CD4-positive, alpha-beta memory T cell (primary cell): Measurements from ENCODE around the gene MEN1. TPM values are rescaled to one million over a fixed set of nuclear protein-coding genes. Genes with fewer than 3 reads are reported as not detected.

ENCODE experiments used
- CTCF ChIA-PET: fragments of 350-600 bp; sonication (Branson Sonifier 250); formaldehyde crosslinking; loops from one replicate; lab custom pipeline; 2021; ENCODE audit warnings: inconsistent platforms; ENCODE audit not compliant: partially characterized antibody; lab: Charles Lee
- POLR2A ChIA-PET: fragments of 350-600 bp; sonication (Branson Sonifier 250); formaldehyde crosslinking; loops from one replicate; lab custom pipeline; 2021; ENCODE audit not compliant: partially characterized antibody; lab: Charles Lee
- DNase-seq, 5 donors: peaks; one replicate each; pipeline versions ENCODE4 v3.0.0 to v3.0.0-alpha.2; 2020 to 2022; ENCODE audit warnings: mixed read lengths in 1 of 5
- H3K27ac ChIP-seq: one replicate; pipeline ENCODE4 v1.7.0; 2013; ENCODE audit warnings: low read depth, low read length
- H3K27me3 ChIP-seq: 2 replicates; pipeline ENCODE4 v1.7.0; 2013; ENCODE audit warnings: mild to moderate bottlenecking, low read length, moderate library complexity; ENCODE audit not compliant: insufficient read depth
- H3K36me3 ChIP-seq: 2 replicates; pipeline ENCODE4 v1.7.0; 2013; ENCODE audit warnings: mild to moderate bottlenecking, low read length, moderate library complexity; ENCODE audit not compliant: insufficient read depth
- H3K4me1 ChIP-seq: 2 replicates; pipeline ENCODE4 v1.7.0; 2013; ENCODE audit warnings: mild to moderate bottlenecking, low read length, moderate library complexity; ENCODE audit not compliant: insufficient read depth
- H3K4me3 ChIP-seq, 2 donors: one replicate each; pipeline ENCODE4 v1.7.0; 2013; ENCODE audit warnings: low read length in 2 of 2, mild to moderate bottlenecking in 1 of 2
- H3K9me3 ChIP-seq, 2 donors: one replicate each; pipeline ENCODE4 v1.7.0; 2013; ENCODE audit warnings: low read length in 2 of 2, control low read depth in 1 of 2; ENCODE audit not compliant: control insufficient read depth in 1 of 2
- H3K27ac Mint-ChIP-seq, 7 donors: one replicate each; pipeline ENCODE4 v1.8.0; 2020 to 2021; ENCODE audit warnings: mixed read lengths in 7 of 7, mild to moderate bottlenecking in 6 of 7, inconsistent platforms in 3 of 7, moderate library complexity in 3 of 7
- H3K27me3 Mint-ChIP-seq, 2 donors: one replicate each; pipeline ENCODE4 v1.8.0; 2020 to 2021; ENCODE audit warnings: mixed read lengths in 2 of 2
- H3K36me3 Mint-ChIP-seq, 2 donors: one replicate each; pipeline ENCODE4 v1.8.0; 2020 to 2021; ENCODE audit warnings: mixed read lengths in 2 of 2, inconsistent platforms in 1 of 2, mild to moderate bottlenecking in 1 of 2
- H3K4me1 Mint-ChIP-seq, 4 donors: one replicate each; pipeline ENCODE4 v1.8.0; 2020 to 2021; ENCODE audit warnings: mixed read lengths in 4 of 4, mild to moderate bottlenecking in 1 of 4
- H3K4me3 Mint-ChIP-seq, 8 donors: one replicate each; pipeline ENCODE4 v1.8.0; 2020 to 2021; ENCODE audit warnings: mixed read lengths in 8 of 8, mild to moderate bottlenecking in 7 of 8, moderate library complexity in 6 of 8, inconsistent platforms in 3 of 8
- H3K9me3 Mint-ChIP-seq, 8 donors: one replicate each; pipeline ENCODE4 v1.8.0; 2020 to 2021; ENCODE audit warnings: mixed read lengths in 8 of 8, mild to moderate bottlenecking in 5 of 8, inconsistent platforms in 3 of 8, moderate library complexity in 1 of 8
- intact Hi-C: fragments of 100-400 bp; cut with micrococcal nuclease; formaldehyde crosslinking; loops from one replicate; pipeline ENCODE4 v1.15.1; 2023
- polyA plus RNA-seq, 2 donors: library from polyadenylated mRNA; unstranded; fragments of 300-500 nt; fragmentation: Illumina TruSeq; gene quantifications; one replicate each; pipeline ENCODE4 v1.2.3, GENCODE V29; 2021
- total RNA-seq, 2 experiments: library from RNA; stranded (reverse); gene quantifications; one replicate each; pipeline ENCODE4 v1.2.3, GENCODE V29; 2021

The MEN1 gene
- total and polyA plus RNA-seq, 4 experiments from 2014 or later: 22.4 to 42.7 (median 41.7) TPM

- H3K36me3 Mint-ChIP-seq: peaks cover 11 to 43% of the 10 kb centered on the region in 2 donors
- peaks cover 13 to 46% (median 27%) of the 10 kb centered on the region in 4 donors for H3K4me1 Mint-ChIP-seq
- H3K27me3 Mint-ChIP-seq: no peaks in the 10 kb centered on the region
- no peak for DNase-seq
- Histone ChIP-seq H3K9me3 (no peaks in the 10 kb centered on the region), H3K27me3 (no peaks in the 10 kb centered on the region), H3K36me3 (peaks cover 29% of the 10 kb centered on the region), H3K4me3 (no peak overlapping the region), H3K4me1 (peaks cover 31% of the 10 kb centered on the region), H3K27ac (no peak overlapping the region)
- no peak overlapping the region for H3K4me3 Mint-ChIP-seq
- CTCF ChIA-PET: interaction anchor here (1.1 to 2.1 kb wide), 3 partner anchors 13 to 56 kb away, joined by 3 to 7 read pairs (median 4); partner anchors contain the start of genes RASGRP2 and SF1
- POLR2A ChIA-PET: interaction anchor here (0.8 to 9.4 kb wide), 10 partner anchors 10 to 79 kb away, joined by 3 to 143 read pairs (median 4); partner anchors contain the start of genes RASGRP2 and SF1
- no peaks in the 10 kb centered on the region for H3K9me3 Mint-ChIP-seq
- intact Hi-C loops: no loop called here
- H3K27ac Mint-ChIP-seq: peak overlapping the region in 3 of 7 donors; percentile 18 to 64 (median 59)
These were observed 11.1 kb downstream of the MEN1 start for GRCh38 chr11:64799256-64799622.

DNA sequence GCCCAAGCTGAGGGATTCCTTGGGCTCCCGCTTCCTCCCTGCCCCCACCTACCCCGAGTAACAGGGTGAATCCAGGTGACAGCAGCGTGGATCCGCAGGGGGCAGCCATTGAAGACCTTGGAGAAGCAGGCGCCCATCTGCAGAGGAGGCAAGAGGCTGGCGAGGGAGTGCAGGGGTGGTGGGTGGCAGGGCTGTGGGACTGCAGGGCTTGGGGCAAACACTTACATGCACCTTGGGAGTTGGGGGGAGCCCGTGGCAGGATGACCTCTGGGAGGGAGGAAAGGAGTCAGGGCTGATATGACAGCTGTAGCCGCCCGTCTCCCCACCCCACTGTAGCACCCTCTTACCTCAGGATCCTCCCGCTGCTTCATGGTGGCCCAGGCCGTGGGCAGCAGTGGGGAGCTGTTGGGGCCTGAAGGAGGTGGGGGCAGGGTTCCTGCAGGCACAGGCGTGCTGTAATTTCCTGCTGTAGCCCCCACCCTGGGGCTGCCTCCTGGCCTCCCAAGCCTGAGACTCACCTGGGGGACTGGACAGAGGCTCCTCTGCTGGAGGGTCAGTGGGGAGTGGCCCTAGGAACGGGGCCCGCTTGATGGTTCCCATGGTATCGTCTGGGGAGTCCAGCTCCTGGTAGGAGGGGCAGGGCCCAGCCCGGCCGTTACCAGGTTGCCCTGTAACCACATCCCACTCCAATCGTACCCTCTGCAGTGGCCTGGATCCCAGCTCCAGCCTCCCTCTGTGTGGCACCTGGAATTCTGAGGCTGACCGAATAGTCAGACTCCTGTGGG is 13.4 kb downstream of the MEN1 start:
- peak overlapping the region in 1 of 7 donors; percentile 51 for H3K27ac Mint-ChIP-seq
- no peaks in the 10 kb centered on the region for H3K9me3 ChIP-seq
- no peaks in the 10 kb centered on the region for H3K9me3 Mint-ChIP-seq
- no peaks in the 10 kb centered on the region for H3K27me3 Mint-ChIP-seq
- H3K4me1 ChIP-seq: peaks cover 20% of the 10 kb centered on the region
- H3K4me1 Mint-ChIP-seq: peaks cover 10 to 35% (median 24%) of the 10 kb centered on the region in 4 donors
- no peaks in the 10 kb centered on the region for H3K27me3 ChIP-seq
- intact Hi-C loops: no loop called here
- no peak overlapping the region for H3K27ac ChIP-seq
- H3K36me3 ChIP-seq: peaks cover 35% of the 10 kb centered on the region
- no peak overlapping the region for H3K4me3 ChIP-seq
- CTCF ChIA-PET: no interaction called here
- DNase-seq: no peak
- H3K4me3 Mint-ChIP-seq: no peak overlapping the region
- peaks cover 11 to 49% of the 10 kb centered on the region in 2 donors for H3K36me3 Mint-ChIP-seq
- POLR2A ChIA-PET: interaction anchor here (0.6 to 1.9 kb wide), 5 partner anchors 14 to 315 kb away, joined by 3 to 8 read pairs (median 3); partner anchors contain the start of genes MEN1, RASGRP2, SF1 and TM7SF2

DNA sequence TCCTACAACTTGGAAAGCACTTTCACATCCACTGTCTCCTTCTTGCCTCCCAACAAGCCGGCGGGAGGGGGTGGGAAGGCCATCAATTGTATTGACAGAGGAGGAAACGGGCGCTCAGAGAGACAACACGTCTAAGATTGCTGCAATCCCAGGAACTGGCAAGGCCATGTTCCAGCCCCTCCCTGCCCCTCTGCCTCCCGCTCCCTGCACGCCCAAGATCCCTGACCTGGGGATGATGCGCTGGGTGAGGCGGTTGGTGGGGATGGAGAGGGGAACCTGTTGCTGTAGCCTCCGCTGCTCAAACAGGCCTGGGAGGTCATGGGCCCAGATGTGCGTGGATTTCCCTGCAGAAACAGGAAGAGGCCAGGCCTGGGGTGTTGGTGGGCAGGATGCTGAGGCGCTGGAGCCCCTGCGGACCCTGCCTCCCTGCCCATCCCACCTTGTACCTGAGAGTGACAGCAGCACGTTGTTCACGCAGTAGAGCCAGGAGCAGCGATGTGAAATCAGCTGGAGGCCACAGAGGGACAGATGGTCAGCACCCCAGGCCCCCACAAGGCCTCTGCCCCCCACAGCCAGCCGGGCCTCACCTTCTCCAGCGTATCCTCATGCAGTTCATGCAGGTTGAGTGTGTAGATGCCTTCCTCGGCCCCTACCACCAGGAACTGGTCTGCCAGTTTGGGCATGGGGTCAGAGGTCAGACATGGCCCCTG is 14.1 kb downstream of the MEN1 start:
- H3K4me3 Mint-ChIP-seq: no peak overlapping the region
- peaks cover 11 to 52% of the 10 kb centered on the region in 2 donors for H3K36me3 Mint-ChIP-seq
- Histone ChIP-seq H3K9me3 (no peaks in the 10 kb centered on the region), H3K36me3 (peaks cover 35% of the 10 kb centered on the region), H3K27ac (no peak overlapping the region), H3K4me1 (peaks cover 12% of the 10 kb centered on the region), H3K27me3 (no peaks in the 10 kb centered on the region), H3K4me3 (no peak overlapping the region)
- intact Hi-C loops: no loop called here
- no peaks in the 10 kb centered on the region for H3K9me3 Mint-ChIP-seq
- CTCF ChIA-PET: no interaction called here
- no peak for DNase-seq
- peak overlapping the region in 3 of 7 donors; percentile 30 to 66 (median 51) for H3K27ac Mint-ChIP-seq
- no peaks in the 10 kb centered on the region for H3K27me3 Mint-ChIP-seq
- H3K4me1 Mint-ChIP-seq: peaks cover 10 to 28% (median 20%) of the 10 kb centered on the region in 4 donors
- POLR2A ChIA-PET: interaction anchor here (0.6 to 2.8 kb wide), 4 partner anchors 10 to 17 kb away, joined by 3 to 18 read pairs (median 4); partner anchors contain the start of genes MEN1 and SF1

GRCh38 chr11:64794526-64794925 is 15.8 kb downstream of the MEN1 start:
- intact Hi-C loops: no loop called here

GRCh38 chr11:64793271-64794160 is 16.8 kb downstream of the MEN1 start:
- peaks cover 34% of the 10 kb centered on the region for H3K36me3 ChIP-seq
- intact Hi-C loops: no loop called here
- no peak overlapping the region for H3K4me3 Mint-ChIP-seq
- peaks cover 7 to 18% (median 13%) of the 10 kb centered on the region in 4 donors for H3K4me1 Mint-ChIP-seq
- no peak overlapping the region for H3K27ac ChIP-seq
- DNase-seq: no peak
- H3K4me3 ChIP-seq: no peak overlapping the region
- H3K27ac Mint-ChIP-seq: peak overlapping the region in 5 of 7 donors; percentile 23 to 78 (median 68)
- H3K4me1 ChIP-seq: peaks cover 4% of the 10 kb centered on the region
- H3K36me3 Mint-ChIP-seq: peaks cover 10 to 54% of the 10 kb centered on the region in 2 donors
- POLR2A ChIA-PET: interaction anchor here (0.7 to 2.8 kb wide), 7 partner anchors 8 to 53 kb away, joined by 3 to 18 read pairs (median 3); partner anchors contain the start of genes CDC42BPG, MAP4K2 and SF1
- no peaks in the 10 kb centered on the region for H3K9me3 ChIP-seq
- no peaks in the 10 kb centered on the region for H3K9me3 Mint-ChIP-seq
- no peaks in the 10 kb centered on the region for H3K27me3 ChIP-seq
- CTCF ChIA-PET: interaction anchor here (1.1 to 1.3 kb wide), 3 partner anchors 11 to 219 kb away, joined by 3 read pairs; no protein-coding TSS in a partner anchor
- H3K27me3 Mint-ChIP-seq: no peaks in the 10 kb centered on the region

More at GRCh38 chr11:64794526-64794925, 15.8 kb downstream of the MEN1 start:
- CTCF ChIA-PET: interaction anchor here (1.1 to 1.3 kb wide), 3 partner anchors 12 to 218 kb away, joined by 3 read pairs; no protein-coding TSS in a partner anchor
- peaks cover 12 to 54% of the 10 kb centered on the region in 2 donors for H3K36me3 Mint-ChIP-seq
- H3K4me1 Mint-ChIP-seq: peaks cover 10 to 19% (median 16%) of the 10 kb centered on the region in 4 donors
- H3K4me3 ChIP-seq: no peak overlapping the region
- H3K4me1 ChIP-seq: peaks cover 4% of the 10 kb centered on the region
- no peaks in the 10 kb centered on the region for H3K27me3 ChIP-seq
- no peaks in the 10 kb centered on the region for H3K27me3 Mint-ChIP-seq
- peaks cover 37% of the 10 kb centered on the region for H3K36me3 ChIP-seq
- no peak for DNase-seq
- peak overlapping the region in 5 of 7 donors; percentile 27 to 64 (median 60) for H3K27ac Mint-ChIP-seq
- POLR2A ChIA-PET: interaction anchor here (0.7 to 2.8 kb wide), 5 partner anchors 9 to 50 kb away, joined by 3 to 18 read pairs (median 6); partner anchors contain the start of genes CDC42BPG, MAP4K2, MEN1 and SF1
- no peaks in the 10 kb centered on the region for H3K9me3 Mint-ChIP-seq
- no peaks in the 10 kb centered on the region for H3K9me3 ChIP-seq
- H3K27ac ChIP-seq: no peak overlapping the region
- H3K4me3 Mint-ChIP-seq: no peak overlapping the region

DNA sequence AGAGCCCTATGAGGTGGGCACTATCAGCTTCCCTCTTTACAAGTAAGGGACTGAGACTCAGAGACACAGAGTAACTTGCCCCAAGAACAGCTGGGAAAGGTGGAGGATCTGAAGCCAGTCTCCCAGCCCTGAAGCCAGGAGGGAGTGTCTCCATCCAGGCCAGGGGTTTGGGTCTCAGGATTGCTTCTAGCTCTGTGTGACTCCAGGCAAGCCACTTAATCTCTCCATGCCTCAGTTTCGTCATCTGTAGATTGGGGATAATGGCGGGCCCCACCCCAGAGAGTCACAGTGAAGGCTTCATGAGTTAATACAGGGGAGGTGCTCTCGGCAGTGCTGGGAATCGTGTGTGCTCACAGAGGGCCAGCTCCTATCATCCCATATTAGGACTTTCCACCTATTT is 17.9 kb downstream of the MEN1 start:
- POLR2A ChIA-PET: interaction anchor here (0.9 kb wide), 1 partner anchor 10 kb away, joined by 3 read pairs; no protein-coding TSS in a partner anchor
- intact Hi-C loops: no loop called here

More for the DNA sequence above, 17.9 kb downstream of the MEN1 start:
- Mint-ChIP-seq H3K4me1 (peaks cover 9 to 21% (median 16%) of the 10 kb centered on the region in 4 donors), H3K27ac (peak overlapping the region in 2 of 7 donors; percentile 22 to 30), H3K4me3 (no peak overlapping the region), H3K36me3 (peaks cover 10 to 57% of the 10 kb centered on the region in 2 donors), H3K27me3 (no peaks in the 10 kb centered on the region), H3K9me3 (no peaks in the 10 kb centered on the region)
- DNase-seq: no peak
- peaks cover 9% of the 10 kb centered on the region for H3K4me1 ChIP-seq
- no peaks in the 10 kb centered on the region for H3K9me3 ChIP-seq
- H3K27me3 ChIP-seq: no peaks in the 10 kb centered on the region
- no peak overlapping the region for H3K4me3 ChIP-seq
- H3K27ac ChIP-seq: no peak overlapping the region
- H3K36me3 ChIP-seq: peaks cover 33% of the 10 kb centered on the region
- CTCF ChIA-PET: interaction anchor here (1.7 to 1.8 kb wide), 2 partner anchors 11 to 20 kb away, joined by 4 read pairs; no protein-coding TSS in a partner anchor
